Natural killer cell (primary cell): Measurements from ENCODE around the gene TFCP2L1. TPM values are rescaled to one million over a fixed set of nuclear protein-coding genes. Genes with fewer than 3 reads are reported as not detected.

Experiments used
- ATAC-seq, 3 donors: fragments of 150-1000 bp in 2 of 3; fragments of 200-7000 bp in 1 of 3; cut with Tn5 transposase; 1 replicate in 1 of 3; 2 replicates in 2 of 3; pipeline ENCODE4 v1.10.0; 2021; ENCODE audit warnings: mild to moderate bottlenecking in 2 of 3, moderate library complexity in 2 of 3
- DNase-seq, 2 donors: peaks; one replicate each; pipeline versions ENCODE4 v3.0.0 to v3.0.0-alpha.2; 2013 to 2021; ENCODE audit warnings: mixed read lengths in 1 of 2
- H3K27ac ChIP-seq: one replicate; pipeline ENCODE4 v1.5.1; 2013; ENCODE audit warnings: mild to moderate bottlenecking, low read length
- H3K27me3 ChIP-seq: one replicate; pipeline ENCODE4 v1.6.1; 2013; ENCODE audit warnings: low read length; ENCODE audit not compliant: control insufficient read depth, insufficient read depth
- H3K36me3 ChIP-seq: one replicate; pipeline ENCODE4 v1.6.1; 2013; ENCODE audit warnings: low read length; ENCODE audit not compliant: control insufficient read depth, insufficient read depth
- H3K4me1 ChIP-seq: one replicate; pipeline ENCODE4 v1.6.1; 2013; ENCODE audit warnings: low read length; ENCODE audit not compliant: control insufficient read depth, insufficient read depth
- H3K4me3 ChIP-seq: one replicate; pipeline ENCODE4 v1.5.1; 2013; ENCODE audit warnings: low read length
- H3K9me3 ChIP-seq: one replicate; pipeline ENCODE4 v1.6.1; 2013; ENCODE audit warnings: low read length; ENCODE audit not compliant: control insufficient read depth, insufficient read depth
- H3K27ac Mint-ChIP-seq, 2 donors: one replicate each; pipeline ENCODE4 v1.8.0; 2022; ENCODE audit warnings: mild to moderate bottlenecking in 2 of 2, mixed read lengths in 2 of 2, moderate library complexity in 1 of 2
- H3K27me3 Mint-ChIP-seq, 2 donors: one replicate each; pipeline ENCODE4 v1.8.0; 2022; ENCODE audit warnings: low read depth in 2 of 2, mixed read lengths in 2 of 2
- H3K36me3 Mint-ChIP-seq: one replicate; pipeline ENCODE4 v1.8.0; 2022; ENCODE audit warnings: mixed read lengths
- H3K4me1 Mint-ChIP-seq, 2 donors: one replicate each; pipeline ENCODE4 v1.8.0; 2022; ENCODE audit warnings: mixed read lengths in 2 of 2
- H3K4me3 Mint-ChIP-seq: one replicate; pipeline ENCODE4 v1.8.0; 2022; ENCODE audit warnings: mild to moderate bottlenecking, moderate library complexity, mixed read lengths
- H3K9me3 Mint-ChIP-seq, 2 donors: one replicate each; pipeline ENCODE4 v1.8.0; 2022; ENCODE audit warnings: mixed read lengths in 2 of 2
- CTCF ChIP-seq: fragments of 200-600 bp; IDR thresholded peaks from one replicate; pipeline ENCODE4 v1.8.0; 2022; ENCODE audit warnings: antibody characterized with exemption
- WGBS: methylation state at CpG from one replicate; pipeline ENCODE4 v1.1.7; 2013; ENCODE audit warnings: missing lambda C conversion rate; ENCODE audit not compliant: insufficient coverage; 5-methylcytosine and 5-hydroxymethylcytosine counted together
- intact Hi-C: fragments of 100-400 bp; cut with micrococcal nuclease; formaldehyde crosslinking; loops from one replicate; pipeline ENCODE4 v1.14.2; 2022
- total RNA-seq, 4 donors: library from RNA; stranded (reverse); fragments of 120-200 nt in 1 of 4; gene quantifications; one replicate each; pipeline versions ENCODE4 v1.2.3 to v1.2.4, GENCODE V29; 2013 to 2022

Gene TFCP2L1
- total RNA-seq, 3 donors from 2014 or later (not counting 1 experiment from before 2014, with no cell fraction given) = 0.72 to 1.8 (median 0.85) TPM

DNA sequence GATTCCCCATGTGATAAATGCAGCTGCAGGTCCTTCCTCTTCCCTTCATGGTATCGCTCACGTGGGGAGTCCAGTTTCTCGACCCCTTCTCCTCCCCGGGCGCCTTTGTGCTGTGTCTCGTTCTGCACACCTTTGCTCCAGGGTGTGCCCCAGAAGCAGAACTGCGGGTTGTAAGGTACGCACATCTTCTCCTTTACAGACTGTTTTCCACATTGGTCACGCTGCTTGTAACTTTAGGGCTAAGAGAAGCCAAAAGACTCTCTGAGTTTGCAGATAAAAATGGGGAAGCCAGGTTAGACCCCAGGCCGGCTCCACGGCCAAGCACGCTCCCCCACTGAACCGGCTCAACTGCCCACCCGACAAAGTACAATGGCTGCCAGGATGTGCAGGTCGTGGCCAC is 45.9 kb upstream of the TFCP2L1 start:
- Histone ChIP-seq H3K36me3 (no peaks in the 10 kb centered on the region), H3K9me3 (no peaks in the 10 kb centered on the region), H3K27ac (no peak overlapping the region), H3K27me3 (peaks cover 2% of the 10 kb centered on the region), H3K4me3 (no peak overlapping the region), H3K4me1 (peaks cover 3% of the 10 kb centered on the region)
- TF ChIP-seq CTCF = no peak
- H3K36me3 Mint-ChIP-seq = no peaks in the 10 kb centered on the region
- peaks cover 4 to 7% of the 10 kb centered on the region in 2 donors for H3K27me3 Mint-ChIP-seq
- ATAC-seq (no peak), DNase-seq (no peak)
- intact Hi-C loops = no loop called here
- WGBS = 93% methylated on average over 13 of the region's 15 CpGs
- peaks cover 0 to 3% of the 10 kb centered on the region in 2 donors for H3K4me1 Mint-ChIP-seq
- H3K9me3 Mint-ChIP-seq = no peaks in the 10 kb centered on the region
- no peak overlapping the region for H3K4me3 Mint-ChIP-seq
- H3K27ac Mint-ChIP-seq = no peak overlapping the region

DNA sequence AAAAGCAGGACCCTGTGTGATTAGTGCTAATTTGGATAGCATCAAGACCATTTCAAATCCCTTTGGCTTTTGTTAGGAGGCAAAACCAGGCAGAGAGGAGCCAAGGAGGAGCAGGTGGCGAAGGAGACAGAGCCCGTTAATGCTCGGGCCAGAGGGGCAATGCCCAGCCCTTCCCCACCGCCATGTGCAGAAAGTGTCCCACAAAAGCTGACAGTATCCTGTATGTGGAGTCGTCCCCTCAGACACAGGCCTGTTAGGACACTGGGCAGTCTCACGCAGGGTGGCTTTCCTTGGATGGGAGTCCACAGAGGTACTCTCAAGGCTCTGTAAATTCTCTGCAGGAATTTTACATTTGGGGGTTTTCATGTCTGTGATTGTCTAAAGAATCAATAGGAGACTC is 44.8 kb upstream of the TFCP2L1 start:
- WGBS = 93% methylated on average over 6 of the region's 6 CpGs
- no peak overlapping the region for H3K27ac ChIP-seq
- no peaks in the 10 kb centered on the region for H3K36me3 ChIP-seq
- no peak overlapping the region for H3K4me3 Mint-ChIP-seq
- peaks cover 0 to 4% of the 10 kb centered on the region in 2 donors for H3K4me1 Mint-ChIP-seq
- DNase-seq (no peak), ATAC-seq (no peak)
- H3K27me3 Mint-ChIP-seq = peaks cover 4 to 7% of the 10 kb centered on the region in 2 donors
- no peaks in the 10 kb centered on the region for H3K36me3 Mint-ChIP-seq
- no peak for TF ChIP-seq CTCF
- H3K9me3 Mint-ChIP-seq = no peaks in the 10 kb centered on the region
- peaks cover 2% of the 10 kb centered on the region for H3K27me3 ChIP-seq
- peaks cover 3% of the 10 kb centered on the region for H3K4me1 ChIP-seq
- no peak overlapping the region for H3K27ac Mint-ChIP-seq
- H3K4me3 ChIP-seq = no peak overlapping the region
- intact Hi-C loops = no loop called here
- no peaks in the 10 kb centered on the region for H3K9me3 ChIP-seq

GRCh38 chr2:121326628-121327027 is 41.6 kb upstream of the TFCP2L1 start:
- no peak for DNase-seq
- intact Hi-C loops = no loop called here
- Mint-ChIP-seq H3K36me3 (no peaks in the 10 kb centered on the region), H3K4me1 (peaks cover 0 to 4% of the 10 kb centered on the region in 2 donors), H3K9me3 (no peaks in the 10 kb centered on the region), H3K27me3 (peaks cover 5 to 7% of the 10 kb centered on the region in 2 donors), H3K27ac (no peak overlapping the region), H3K4me3 (no peak overlapping the region)
- no peak for ATAC-seq
- Histone ChIP-seq H3K4me1 (no peaks in the 10 kb centered on the region), H3K9me3 (no peaks in the 10 kb centered on the region), H3K27me3 (peaks cover 2% of the 10 kb centered on the region), H3K4me3 (no peak overlapping the region), H3K27ac (no peak overlapping the region), H3K36me3 (no peaks in the 10 kb centered on the region)
- no peak for TF ChIP-seq CTCF
- WGBS = 81% methylated on average over 8 of the region's 8 CpGs

GRCh38 chr2:121324601-121325000 is 39.6 kb upstream of the TFCP2L1 start:
- H3K27ac Mint-ChIP-seq = no peak overlapping the region
- H3K4me3 Mint-ChIP-seq = no peak overlapping the region

More at GRCh38 chr2:121324601-121325000, 39.6 kb upstream of the TFCP2L1 start:
- Mint-ChIP-seq H3K27me3 (peaks cover 4 to 6% of the 10 kb centered on the region in 2 donors), H3K9me3 (no peaks in the 10 kb centered on the region), H3K36me3 (no peaks in the 10 kb centered on the region), H3K4me1 (peaks cover 0 to 4% of the 10 kb centered on the region in 2 donors)
- TF ChIP-seq CTCF = no peak
- Histone ChIP-seq H3K4me1 (no peaks in the 10 kb centered on the region), H3K27me3 (peaks cover 2% of the 10 kb centered on the region), H3K27ac (no peak overlapping the region), H3K36me3 (no peaks in the 10 kb centered on the region), H3K9me3 (no peaks in the 10 kb centered on the region), H3K4me3 (no peak overlapping the region)
- intact Hi-C loops = no loop called here
- WGBS = 95% methylated on average over 7 of the region's 7 CpGs
- no peak for DNase-seq
- ATAC-seq = no peak
